HG03039 (cell line): ENCODE data around the gene PLEKHA7.
A peak's percentile ranks its signal among the peaks of the same experiment; 100 is the strongest.

Experiments used
- ATAC-seq: cut with Tn5 transposase; IDR thresholded peaks from one replicate; pipeline ENCODE4 v1.9.1; 2021; ENCODE audit warnings: mild to moderate bottlenecking, moderate library complexity; ENCODE audit not compliant: unreplicated experiment

PLEKHA7 gene

DNA sequence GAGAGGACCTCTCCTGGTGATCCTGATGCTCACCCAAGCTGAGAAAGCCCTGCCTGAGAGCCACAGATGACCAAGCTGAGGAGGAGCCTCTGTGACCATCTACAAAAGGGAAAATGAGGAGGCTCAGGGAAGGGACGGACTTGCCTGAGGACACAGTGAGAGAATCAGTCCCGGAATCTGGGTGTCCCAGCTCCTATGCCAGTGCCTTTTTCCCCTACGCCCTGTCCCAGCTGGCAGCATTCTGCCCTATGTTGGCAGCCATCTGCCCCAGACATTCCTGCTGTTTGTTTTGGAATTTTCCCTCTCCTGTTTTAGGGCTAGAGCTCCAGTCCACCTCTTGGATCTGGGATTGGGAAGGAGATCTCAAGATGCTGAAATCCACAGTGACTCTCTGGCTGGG lies 221.2 kb downstream of the PLEKHA7 start:
- no peak for ATAC-seq

DNA sequence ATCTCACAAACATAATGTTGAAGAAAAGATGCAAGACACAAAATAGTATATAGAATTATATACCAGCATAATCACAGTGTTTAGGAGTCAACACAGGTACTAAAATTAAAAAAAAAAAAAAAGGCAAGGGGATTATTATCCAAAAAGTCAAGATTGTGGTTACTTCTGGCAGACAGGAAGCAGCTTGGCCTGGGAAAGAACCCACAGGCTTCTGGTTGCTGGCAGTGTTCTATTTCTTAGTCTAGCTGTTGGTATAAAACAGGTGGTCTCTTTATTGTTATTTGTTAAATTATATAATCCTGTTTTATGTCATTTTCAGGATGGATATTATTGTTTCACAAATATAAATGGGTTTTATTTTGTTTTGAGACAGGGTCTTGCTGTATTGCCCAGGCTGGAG lies 221.8 kb downstream of the PLEKHA7 start:
- ATAC-seq: no peak

DNA sequence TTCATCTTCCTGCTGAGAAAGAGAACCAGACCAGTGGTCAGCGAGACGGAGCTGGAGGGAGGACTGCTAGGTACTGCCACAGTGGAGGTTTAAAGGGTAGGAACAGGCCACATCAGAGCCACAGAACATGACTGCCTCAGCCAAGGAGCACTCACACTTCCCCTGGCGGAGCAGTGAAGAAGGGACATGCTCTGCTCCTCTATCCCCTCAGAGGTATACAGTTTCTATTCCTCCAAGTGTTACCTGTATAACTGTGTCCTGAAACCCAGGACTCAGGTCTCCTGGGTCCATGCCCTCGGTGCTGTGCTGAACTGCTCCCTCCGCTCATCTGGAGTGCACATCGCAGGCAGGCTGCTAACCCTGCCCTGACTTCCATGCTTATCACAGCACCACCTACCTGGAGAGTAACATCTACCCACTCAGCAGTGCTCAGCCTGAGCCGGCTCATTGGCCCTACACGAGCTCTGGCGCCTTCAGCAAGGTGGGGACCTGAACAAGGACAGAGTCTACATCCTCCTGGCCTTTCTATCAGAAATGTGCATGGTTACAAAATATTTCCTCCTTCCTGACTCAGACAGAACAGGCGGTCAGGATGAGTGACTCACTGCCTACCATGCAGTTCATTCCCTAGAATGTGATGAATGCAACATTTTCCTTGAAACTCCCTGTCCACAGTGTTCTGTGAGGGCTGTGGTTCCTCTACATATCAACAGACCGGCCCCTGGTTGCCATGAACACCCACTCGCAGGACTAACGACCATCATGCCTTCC lies 222.8 kb downstream of the PLEKHA7 start:
- no peak for ATAC-seq

DNA sequence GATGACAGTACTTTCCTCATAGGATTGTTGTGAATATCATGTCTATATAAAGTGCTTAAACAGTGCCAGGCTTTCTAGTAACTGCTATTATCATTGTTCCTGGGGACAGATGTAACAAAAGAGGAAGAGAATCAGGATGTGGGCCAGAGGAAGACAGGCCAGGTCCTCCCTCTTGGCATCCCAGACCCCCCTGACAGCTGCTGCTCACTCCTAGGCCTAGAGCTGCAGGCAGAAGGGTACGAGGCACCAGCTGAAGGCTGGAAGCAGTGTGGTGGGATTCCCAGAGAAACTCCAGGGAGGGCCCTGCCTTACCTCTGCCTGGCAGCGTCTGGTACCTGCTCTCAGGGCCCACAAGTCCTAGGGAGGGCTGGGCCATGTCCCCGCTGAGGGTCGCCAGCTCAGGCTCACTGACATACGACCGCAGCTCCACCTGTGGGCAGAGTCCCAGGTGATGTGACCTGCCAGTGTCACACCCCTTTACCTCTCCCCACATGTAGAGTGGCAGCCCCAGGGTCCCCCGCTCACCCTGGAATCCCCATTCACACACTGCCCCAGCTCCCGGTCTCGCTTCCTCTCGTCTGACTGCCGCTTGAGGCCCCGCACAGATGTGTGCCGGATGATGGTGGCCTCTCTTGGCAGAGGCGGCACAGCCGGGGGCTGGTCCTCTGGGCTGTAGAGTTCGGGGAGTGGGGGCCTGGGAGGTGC lies 223.6 kb downstream of the PLEKHA7 start:
- ATAC-seq: no peak

DNA sequence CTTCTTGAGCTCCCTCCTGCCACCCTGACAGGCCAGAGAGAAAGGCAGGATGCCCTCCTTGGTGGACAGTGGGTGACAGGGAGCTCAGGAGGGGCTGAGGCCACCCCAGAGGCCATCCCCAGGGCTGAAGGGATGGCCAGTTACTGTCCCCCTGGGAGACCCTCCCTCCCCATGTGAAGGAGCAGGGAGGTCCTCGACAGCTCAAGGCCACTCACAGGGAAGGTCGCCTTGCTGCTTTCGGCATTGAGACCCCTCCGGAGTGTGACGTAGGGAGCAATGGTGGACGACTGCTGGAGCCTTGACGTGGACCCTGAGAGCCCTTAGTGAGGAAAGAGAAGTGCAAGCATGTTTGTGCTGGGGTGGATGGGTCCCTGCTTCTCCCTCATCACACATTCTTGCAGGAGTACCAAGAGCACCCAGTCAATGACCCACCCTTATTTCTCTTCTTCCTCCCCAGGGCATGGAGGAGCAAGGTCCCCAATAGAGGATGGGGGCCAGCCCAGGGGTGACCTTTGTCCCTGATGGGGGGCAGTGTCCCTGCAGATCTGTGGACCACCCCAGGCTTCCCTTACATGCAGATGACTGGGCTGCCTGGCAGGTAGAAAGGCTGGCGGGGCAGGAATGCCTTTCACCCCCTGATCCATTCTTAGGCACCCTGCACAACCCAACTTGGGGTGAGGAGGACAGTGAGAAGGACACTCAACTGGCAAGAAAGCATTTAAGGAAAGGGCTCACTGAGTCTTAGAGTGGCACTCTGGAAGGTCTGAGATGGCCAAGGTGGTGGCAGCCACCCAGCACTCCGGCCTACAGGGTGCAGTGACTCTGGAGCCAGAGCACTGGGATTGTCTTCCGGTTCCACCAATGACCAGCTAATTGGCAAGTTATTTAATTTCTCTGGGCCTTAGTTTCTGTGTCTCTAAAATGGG lies 224.4 kb downstream of the PLEKHA7 start:
- no peak for ATAC-seq

DNA sequence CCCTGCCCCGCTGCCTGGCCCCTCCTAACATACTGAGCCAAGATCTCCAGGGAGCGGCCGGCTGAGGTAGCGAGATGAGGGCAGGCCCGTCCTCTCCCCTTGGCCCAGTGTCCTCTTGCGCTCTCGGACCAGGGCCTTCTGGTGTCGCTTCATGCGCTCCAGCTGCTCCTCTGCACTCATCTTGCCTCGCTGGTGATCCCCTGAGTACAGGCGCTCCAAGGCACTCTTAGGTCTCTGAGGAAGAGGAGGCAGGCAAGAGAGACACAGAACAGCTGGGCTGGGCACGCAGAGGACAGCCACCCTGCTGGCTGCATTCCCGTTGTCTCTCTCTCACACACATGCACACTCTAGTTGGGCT lies 225.2 kb downstream of the PLEKHA7 start:
- ATAC-seq: no peak

DNA sequence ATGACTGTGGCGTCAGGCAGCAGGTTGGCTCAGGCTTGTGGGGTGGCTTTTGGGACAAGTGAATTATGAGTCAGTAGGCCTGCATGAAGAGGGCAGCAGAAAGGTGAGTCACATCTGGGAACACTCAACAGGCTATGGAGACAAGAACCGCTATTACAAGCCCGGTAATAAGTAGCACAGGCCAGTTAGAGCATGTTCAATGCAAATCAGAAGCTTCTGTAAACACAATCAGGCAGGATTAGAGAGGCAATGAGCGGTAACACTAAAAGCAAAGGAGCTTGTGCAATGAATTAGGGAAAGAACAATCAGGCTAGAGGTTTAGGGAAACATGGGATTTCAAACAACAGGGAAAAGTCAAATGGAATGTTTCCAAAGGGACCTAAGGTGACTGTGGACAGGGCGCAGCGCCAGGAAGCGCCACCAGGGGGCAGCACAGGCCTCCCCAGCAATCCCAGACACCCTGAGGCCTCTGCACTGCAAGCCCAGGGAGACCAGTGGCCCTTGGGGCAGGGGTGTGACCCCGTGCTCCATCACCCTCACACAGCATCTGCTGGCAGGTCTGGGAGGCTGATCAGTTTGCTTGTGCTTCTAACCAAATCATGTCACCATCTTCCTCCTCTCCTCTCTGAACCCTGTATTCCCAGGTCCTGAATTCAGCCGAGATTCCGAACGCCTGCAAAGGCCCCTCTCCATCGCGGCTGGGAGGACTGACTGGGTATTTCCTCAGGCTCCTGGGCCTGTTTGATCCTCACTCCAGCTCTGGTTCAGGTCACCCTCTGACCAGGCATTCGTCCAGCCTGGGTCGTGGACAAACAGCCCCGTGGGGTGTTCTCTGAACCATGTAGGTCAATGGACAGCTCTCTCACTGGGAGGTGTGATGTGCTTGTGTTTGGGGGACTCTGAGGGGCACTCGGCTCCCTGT lies 225.8 kb downstream of the PLEKHA7 start:
- no peak for ATAC-seq

DNA sequence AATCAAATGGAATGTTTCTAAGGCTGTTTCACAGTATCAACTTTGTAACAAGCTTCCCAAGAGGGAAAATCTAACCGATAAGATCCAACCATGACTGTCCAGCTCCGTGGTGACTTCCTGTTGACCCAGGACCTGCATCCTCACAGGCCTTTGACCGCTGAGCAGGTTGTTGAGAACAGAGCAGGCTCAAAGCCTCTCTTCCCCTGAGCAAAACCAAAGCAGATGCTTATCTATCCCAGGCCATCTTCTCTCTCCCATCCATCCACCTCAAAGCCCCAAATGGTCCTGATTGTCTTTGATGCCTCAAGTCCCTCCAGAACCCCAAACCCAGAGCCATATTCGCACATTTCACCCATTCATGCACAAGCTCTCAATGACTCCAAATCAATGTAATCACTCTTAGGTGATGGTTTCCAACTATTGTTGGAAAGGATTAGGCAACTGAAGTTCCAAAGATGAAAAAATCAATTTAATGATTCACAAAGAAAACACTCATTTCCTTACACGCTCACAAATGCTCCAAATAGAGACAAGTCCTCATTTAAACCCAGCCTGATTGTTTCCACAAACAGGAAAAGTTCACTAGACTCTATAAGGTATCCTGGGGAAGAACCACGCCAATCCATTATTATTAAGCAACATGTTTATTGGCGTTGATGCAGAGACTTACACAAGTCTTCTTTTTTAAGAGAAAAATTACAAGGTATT lies 227.0 kb downstream of the PLEKHA7 start:
- ATAC-seq: no peak

DNA sequence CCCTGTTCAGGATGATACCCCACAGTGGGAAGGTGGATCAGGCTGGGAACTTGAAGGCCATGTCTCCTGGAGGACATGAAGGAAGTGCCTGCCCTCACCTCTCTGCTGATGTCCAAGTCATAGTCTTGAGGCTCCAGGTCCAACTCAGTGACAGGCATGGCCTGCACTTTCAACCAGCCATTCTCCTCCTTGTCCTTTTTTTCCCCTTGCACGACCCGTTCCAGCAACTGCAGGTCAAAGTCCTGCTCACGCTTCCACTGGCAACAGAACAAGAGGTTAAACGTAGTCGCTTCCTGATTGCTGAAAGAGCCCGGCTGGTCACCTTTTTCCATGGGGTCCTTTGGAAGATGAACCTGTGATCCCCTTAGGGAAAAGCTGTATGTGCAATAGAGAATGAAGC lies 228.1 kb downstream of the PLEKHA7 start:
- no peak for ATAC-seq

DNA sequence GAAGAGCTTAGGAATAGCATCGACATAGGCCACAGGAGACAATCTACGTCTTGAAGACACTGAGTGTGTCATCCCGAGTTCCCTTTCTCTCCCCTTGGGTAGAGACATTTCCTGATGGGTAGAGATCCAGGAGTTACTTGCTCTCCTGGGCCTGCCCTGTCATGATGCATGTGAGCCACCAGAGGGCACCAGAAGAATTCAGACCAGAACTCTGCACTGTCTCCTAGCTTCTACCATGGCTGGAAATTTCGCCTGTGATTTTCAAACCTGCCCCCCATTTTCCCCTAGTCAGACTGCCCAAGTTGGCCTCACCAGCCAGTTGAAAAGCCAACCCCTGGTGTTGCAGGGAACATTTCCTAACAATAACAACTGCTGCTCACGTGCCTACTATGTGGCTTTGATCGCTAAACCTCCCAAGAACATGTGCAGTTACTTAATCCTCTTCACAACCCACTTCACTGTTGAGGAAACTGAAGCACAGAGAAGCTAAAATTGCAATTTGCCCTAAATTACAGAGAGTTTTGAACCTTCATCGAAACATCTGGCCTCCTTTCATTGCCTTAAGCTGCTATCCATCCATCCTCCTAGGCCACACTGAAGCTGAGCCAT lies 228.6 kb downstream of the PLEKHA7 start:
- peak; percentile 83 for ATAC-seq

DNA sequence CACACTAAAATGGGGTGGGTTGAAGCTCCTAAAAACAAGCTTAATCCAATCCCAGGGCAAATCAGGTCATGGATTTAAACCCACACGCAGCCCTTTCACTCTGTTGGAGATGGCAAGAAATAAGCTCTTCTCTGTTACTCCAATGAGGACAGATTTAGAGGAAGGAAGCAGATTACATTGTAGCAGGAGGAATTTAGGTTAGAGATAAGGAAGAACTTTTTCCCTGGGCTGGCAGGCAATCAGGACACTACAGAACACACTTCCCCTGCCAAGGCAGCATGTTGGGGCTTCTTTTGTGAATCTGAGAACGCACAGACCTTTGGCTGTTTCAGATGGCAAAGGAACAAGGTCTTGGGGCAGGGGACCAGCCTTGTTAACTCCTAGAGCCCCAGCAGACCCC lies 229.5 kb downstream of the PLEKHA7 start:
- ATAC-seq: no peak

DNA sequence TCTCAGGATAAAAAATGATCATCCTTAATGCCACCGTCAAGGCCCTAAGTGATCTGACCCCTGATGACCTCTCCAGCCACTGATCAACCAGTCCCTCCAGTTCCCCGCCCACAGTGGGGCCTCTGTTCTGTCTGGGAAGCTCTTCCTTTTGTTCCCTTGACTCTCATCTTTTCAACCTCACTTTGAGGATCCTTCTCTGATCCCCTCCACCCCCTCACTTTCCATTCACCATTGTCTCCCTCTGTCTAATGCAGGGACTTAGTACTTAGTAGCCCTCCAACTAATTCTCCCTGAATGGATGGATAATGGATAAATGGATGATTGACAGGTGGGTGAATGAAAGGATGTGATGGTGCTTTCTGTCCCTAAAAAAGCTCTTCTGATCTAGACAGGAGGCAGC lies 230.1 kb downstream of the PLEKHA7 start:
- ATAC-seq: no peak

DNA sequence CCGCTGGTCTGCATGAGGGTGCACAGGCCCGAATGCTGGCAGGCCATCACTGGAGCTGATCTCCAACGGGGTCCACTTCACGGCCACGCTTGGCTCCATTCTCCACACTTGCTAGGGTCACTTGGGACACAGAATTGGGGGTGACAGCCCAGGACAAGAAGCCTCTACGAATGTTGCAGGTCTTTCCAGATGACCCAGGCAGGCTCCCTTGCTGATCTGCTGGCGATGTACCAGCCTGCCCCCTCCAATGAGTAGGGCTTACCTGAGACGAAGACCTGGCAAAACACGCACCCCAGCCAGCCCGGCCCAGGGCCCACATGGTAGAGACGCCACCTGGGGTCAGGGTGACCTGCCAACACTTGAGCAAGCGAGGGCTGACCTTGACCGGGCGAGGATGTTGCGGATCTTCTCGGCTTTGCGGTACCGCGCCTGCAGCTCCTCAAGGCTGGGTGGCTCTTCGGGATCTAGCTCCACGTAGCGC lies 230.9 kb downstream of the PLEKHA7 start:
- ATAC-seq: no peak

DNA sequence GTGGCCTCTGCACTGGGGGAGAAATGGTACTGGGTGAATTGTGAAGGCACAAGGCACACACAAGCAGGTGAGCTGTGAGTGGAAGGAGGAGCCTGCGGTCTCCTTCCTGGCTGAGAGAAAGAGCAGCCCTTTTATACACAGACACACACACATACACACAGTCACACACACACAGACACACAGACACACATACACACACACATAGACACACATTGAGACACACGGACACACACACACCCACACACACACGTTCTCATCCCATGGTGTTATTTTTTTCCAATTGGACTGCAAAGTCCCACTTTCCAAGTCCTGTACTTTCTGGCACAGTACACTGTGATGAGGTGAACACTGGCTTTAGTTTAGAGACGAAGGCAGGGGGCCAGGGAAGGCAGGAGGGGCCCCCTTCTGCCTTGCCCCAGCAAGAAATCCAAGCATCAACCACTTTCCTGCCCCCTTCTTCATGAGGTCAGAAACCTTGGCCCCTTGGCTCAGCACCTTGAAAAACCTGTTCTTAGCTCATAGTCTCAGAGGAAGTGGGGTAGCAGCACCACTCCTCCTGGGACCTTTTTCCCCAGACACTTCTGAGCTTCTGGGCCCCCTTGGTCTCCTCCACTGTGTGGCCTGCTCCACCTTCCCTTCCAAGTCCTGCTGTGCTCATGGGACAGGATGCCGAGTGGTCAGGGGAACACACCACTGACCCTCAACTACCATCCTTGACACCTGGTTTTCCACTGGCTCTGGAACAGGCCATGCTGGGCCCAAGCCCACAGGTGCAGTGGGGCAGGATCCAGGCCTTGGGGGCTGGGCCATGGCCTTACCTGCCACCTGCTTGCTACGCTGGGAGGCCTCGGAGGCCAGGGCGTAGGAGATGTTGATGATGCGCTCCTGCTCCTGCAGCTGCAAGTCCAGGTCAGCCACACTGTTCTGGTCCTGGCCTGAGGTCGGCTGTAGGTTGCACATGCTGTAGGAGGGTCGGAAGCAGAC lies 232.0 kb downstream of the PLEKHA7 start:
- no peak for ATAC-seq

DNA sequence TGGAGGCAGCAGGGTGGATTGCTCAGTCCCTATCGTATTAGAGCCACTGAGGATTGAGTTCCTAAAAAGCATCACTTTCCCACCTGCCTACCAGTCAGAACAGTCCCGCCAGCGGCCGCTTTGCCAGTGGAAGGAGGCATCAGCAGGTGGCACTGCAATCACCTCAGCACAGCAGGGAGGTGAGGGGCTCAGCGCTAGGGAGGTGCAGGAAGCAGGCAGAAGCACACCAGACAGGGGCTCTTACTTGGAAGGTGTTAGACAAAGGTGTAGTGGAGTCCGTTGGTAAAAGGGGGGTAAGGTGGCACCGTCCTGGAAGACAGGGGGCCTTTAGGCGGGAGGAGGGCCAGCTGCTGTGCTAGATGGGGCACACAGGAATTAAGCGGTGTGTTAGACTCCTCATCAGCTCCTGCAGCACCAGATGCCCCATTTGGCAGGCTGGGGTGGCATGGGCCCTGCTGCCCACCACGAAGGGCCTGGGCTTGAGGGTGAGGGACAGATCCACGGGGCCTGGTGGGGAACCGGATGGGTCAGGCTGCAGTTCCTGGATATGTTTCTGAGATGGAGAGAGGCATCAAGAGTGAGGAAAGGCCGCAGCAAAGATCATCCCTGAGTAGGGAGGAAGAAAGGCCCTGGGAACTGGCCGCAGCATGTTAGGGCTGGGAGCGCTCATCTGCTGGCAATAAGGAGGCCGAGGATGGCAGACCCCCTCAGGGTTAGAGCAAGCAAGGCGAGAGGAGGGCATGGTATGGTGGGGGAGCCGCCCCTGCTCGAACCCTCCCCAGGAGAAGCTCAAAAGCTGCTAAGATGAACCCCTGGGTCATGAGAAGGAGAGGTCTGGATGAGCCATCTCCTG lies 233.3 kb downstream of the PLEKHA7 start:
- ATAC-seq: no peak

DNA sequence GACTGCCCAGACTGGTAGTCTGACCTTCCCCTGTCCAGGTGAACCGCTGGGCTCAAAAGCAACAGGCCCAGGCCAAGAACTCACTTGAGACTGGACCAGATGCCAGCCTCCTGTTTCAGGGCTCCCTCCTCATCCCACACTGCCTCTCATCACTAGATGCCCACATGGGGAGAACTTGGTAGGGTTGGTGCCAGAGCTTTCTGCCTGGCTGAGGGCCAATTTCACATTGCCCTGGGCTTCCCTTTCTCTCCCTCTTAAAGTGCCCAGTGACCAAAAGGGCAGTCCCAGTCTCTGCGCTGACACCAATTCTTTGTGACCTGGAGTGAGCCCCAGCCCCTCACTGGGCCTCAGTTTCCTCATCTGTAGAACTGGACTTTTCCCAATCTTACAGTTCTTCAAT lies 234.1 kb downstream of the PLEKHA7 start:
- no peak for ATAC-seq

DNA sequence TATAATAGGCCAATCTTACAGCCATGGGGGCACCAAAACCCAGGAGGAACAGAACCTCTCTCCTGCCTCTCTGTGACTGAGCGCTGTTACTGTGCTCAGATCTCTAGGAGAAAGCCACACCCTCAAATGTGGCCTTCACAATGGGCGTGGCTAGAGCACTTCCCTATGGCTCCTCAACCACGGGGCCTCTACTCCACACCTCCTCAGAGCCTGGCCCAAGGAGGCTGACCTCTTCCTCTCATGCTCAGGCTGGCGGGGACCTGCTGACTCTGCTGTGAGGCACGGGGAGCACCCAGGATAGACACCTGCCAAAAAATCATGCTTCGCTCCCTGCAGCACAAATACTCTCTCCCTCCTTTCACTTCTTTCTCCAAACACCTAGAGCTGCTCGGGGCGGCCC lies 234.8 kb downstream of the PLEKHA7 start:
- no peak for ATAC-seq
